Hepatocyte (in vitro differentiated cells): Measurements from ENCODE around the gene APC. TPM values are rescaled to one million over a fixed set of nuclear protein-coding genes. Genes with fewer than 3 reads are reported as not detected.
A peak's percentile ranks its signal among the peaks of the same experiment; 100 is the strongest.

Experiments
- DNase-seq: peaks from one replicate; pipeline ENCODE4 v3.0.0-alpha.2; 2016; ENCODE audit warnings: low spot score
- H2AFZ ChIP-seq: fragments of 200-600 bp; sonication (generic); 2 replicates; pipeline ENCODE4 v1.6.0; 2016; ENCODE audit warnings: antibody characterized with exemption, mild to moderate bottlenecking
- H3K27ac ChIP-seq: fragments of 200-600 bp; sonication (generic); 2 replicates; pipeline ENCODE4 v1.5.1; 2016; ENCODE audit warnings: mild to moderate bottlenecking
- H3K27me3 ChIP-seq: fragments of 200-600 bp; sonication (generic); 2 replicates; pipeline ENCODE4 v1.6.1; 2016
- H3K36me3 ChIP-seq: fragments of 200-600 bp; sonication (generic); replicated peaks from 2 replicates; pipeline ENCODE4 v1.5.1; 2016; ENCODE audit warnings: low read depth; ENCODE audit not compliant: insufficient read depth
- H3K4me1 ChIP-seq: fragments of 200-600 bp; sonication (generic); 2 replicates; pipeline ENCODE4 v1.5.1; 2016; ENCODE audit warnings: mild to moderate bottlenecking, moderate library complexity; ENCODE audit not compliant: insufficient read depth
- H3K4me2 ChIP-seq: fragments of 200-600 bp; sonication (generic); 2 replicates; pipeline ENCODE4 v1.6.0; 2016
- H3K4me3 ChIP-seq: fragments of 200-600 bp; sonication (generic); 2 replicates; pipeline ENCODE4 v1.5.1; 2016; ENCODE audit warnings: mild to moderate bottlenecking
- H3K79me2 ChIP-seq: fragments of 200-600 bp; sonication (generic); 2 replicates; pipeline ENCODE4 v1.6.0; 2017; ENCODE audit warnings: mild to moderate bottlenecking
- H3K9me2 ChIP-seq: fragments of 200-600 bp; sonication (generic); replicated peaks from 2 replicates; pipeline ENCODE4 v1.6.0; 2017; ENCODE audit warnings: mild to moderate bottlenecking; ENCODE audit not compliant: insufficient read depth
- H3K9me3 ChIP-seq: fragments of 200-600 bp; sonication (generic); 2 replicates; pipeline ENCODE4 v1.5.1; 2016; ENCODE audit warnings: low read depth, mild to moderate bottlenecking
- H4K20me1 ChIP-seq: fragments of 200-600 bp; sonication (generic); 2 replicates; pipeline ENCODE4 v1.6.0; 2016; ENCODE audit warnings: mild to moderate bottlenecking; ENCODE audit not compliant: insufficient read depth, poor library complexity, severe bottlenecking
- CTCF ChIP-seq: fragments of 200-600 bp; sonication (generic); IDR thresholded peaks from 2 replicates; pipeline ENCODE4 v1.5.1; 2016; ENCODE audit warnings: antibody characterized with exemption, mild to moderate bottlenecking; ENCODE audit not compliant: poor library complexity
- EZH2 ChIP-seq: fragments of 200-600 bp; sonication (generic); IDR thresholded peaks from 2 replicates; pipeline ENCODE4 v1.6.1; 2016; ENCODE audit warnings: antibody characterized with exemption, mild to moderate bottlenecking, borderline replicate concordance
- EZH2phosphoT487 ChIP-seq: fragments of 200-600 bp; sonication (generic); IDR thresholded peaks from one replicate; pipeline ENCODE4 v1.6.1; 2018; ENCODE audit warnings: antibody characterized with exemption, mild to moderate bottlenecking, low read depth, moderate library complexity; ENCODE audit not compliant: unreplicated experiment, severe bottlenecking
- WGBS: methylation state at CpG from one replicate; pipeline ENCODE4 v1.1.6; 2016; ENCODE audit warnings: low lambda C conversion rate; ENCODE audit errors: missing lambda C conversion rate; 5-methylcytosine and 5-hydroxymethylcytosine counted together
- polyA plus RNA-seq: library from polyadenylated mRNA; unstranded; fragments of >200 nt; fragmentation: Nextera tagmentation; extraction: Ambion mirVana; gene quantifications from 2 replicates; pipeline ENCODE4 v1.2.1, GENCODE V29; 2016
- total RNA-seq: library from RNA; depleted of rRNA; stranded (reverse); fragments of >200 nt; gene quantifications from 2 replicates; pipeline ENCODE4 v1.2.3, GENCODE V29; 2014

APC gene
- total and polyA plus RNA-seq, 2 experiments from 2014 or later, result 9.1 to 57.0 TPM

- H3K4me3 ChIP-seq, result no peak overlapping the region
- no peak overlapping the region for H2AFZ ChIP-seq
- no peaks in the 10 kb centered on the region for H4K20me1 ChIP-seq
- no peaks in the 10 kb centered on the region for H3K9me3 ChIP-seq
- H3K36me3 ChIP-seq, result no peaks in the 10 kb centered on the region
- H3K4me2 ChIP-seq, result peak overlapping the region; percentile 6
- WGBS, result 50% methylated on average over 3 of the region's 3 CpGs
- no peaks in the 10 kb centered on the region for H3K4me1 ChIP-seq
- no peaks in the 10 kb centered on the region for H3K27me3 ChIP-seq
- no peak for TF ChIP-seq EZH2
- no peak for TF ChIP-seq CTCF
- no peak for TF ChIP-seq EZH2phosphoT487
- DNase-seq, result peak; percentile 23
- peak overlapping the region; percentile 7 for H3K27ac ChIP-seq
- no peaks in the 10 kb centered on the region for H3K9me2 ChIP-seq
- no peaks in the 10 kb centered on the region for H3K79me2 ChIP-seq
Measured at GRCh38 chr5:112694853-112695709, 42.6 kb upstream of the APC start.

- no peak overlapping the region for H3K4me3 ChIP-seq
Measured at GRCh38 chr5:112696786-112697185, 40.9 kb upstream of the APC start.

GRCh38 chr5:112697322-112697721, 40.4 kb upstream of the APC start:
- Histone ChIP-seq H3K9me2 (no peaks in the 10 kb centered on the region), H3K4me2 (no peak overlapping the region)
- 36% methylated on average over 2 of the region's 2 CpGs for WGBS

More at GRCh38 chr5:112696786-112697185, 40.9 kb upstream of the APC start:
- no peak overlapping the region for H3K4me2 ChIP-seq
- H3K9me2 ChIP-seq, result no peaks in the 10 kb centered on the region
- H3K36me3 ChIP-seq, result no peaks in the 10 kb centered on the region
- H4K20me1 ChIP-seq, result no peaks in the 10 kb centered on the region
- H3K27me3 ChIP-seq, result no peaks in the 10 kb centered on the region
- no peak for TF ChIP-seq CTCF
- TF ChIP-seq EZH2, result no peak
- no peak for TF ChIP-seq EZH2phosphoT487
- H3K79me2 ChIP-seq, result no peaks in the 10 kb centered on the region
- WGBS, result 74% methylated on average over 5 of the region's 5 CpGs
- no peak for DNase-seq
- no peaks in the 10 kb centered on the region for H3K4me1 ChIP-seq
- H3K27ac ChIP-seq, result no peak overlapping the region
- H3K9me3 ChIP-seq, result no peaks in the 10 kb centered on the region
- no peak overlapping the region for H2AFZ ChIP-seq

More at GRCh38 chr5:112697322-112697721, 40.4 kb upstream of the APC start:
- TF ChIP-seq EZH2phosphoT487 (no peak), EZH2 (no peak), CTCF (no peak)
- Histone ChIP-seq H3K79me2 (no peaks in the 10 kb centered on the region), H3K4me1 (no peaks in the 10 kb centered on the region), H3K27ac (no peak overlapping the region), H3K36me3 (no peaks in the 10 kb centered on the region), H3K4me3 (no peak overlapping the region), H3K27me3 (no peaks in the 10 kb centered on the region), H3K9me3 (no peaks in the 10 kb centered on the region), H4K20me1 (no peaks in the 10 kb centered on the region), H2AFZ (no peak overlapping the region)
- DNase-seq, result no peak
